ENCODE data around the gene ALKBH4.

The ALKBH4 gene

DNA sequence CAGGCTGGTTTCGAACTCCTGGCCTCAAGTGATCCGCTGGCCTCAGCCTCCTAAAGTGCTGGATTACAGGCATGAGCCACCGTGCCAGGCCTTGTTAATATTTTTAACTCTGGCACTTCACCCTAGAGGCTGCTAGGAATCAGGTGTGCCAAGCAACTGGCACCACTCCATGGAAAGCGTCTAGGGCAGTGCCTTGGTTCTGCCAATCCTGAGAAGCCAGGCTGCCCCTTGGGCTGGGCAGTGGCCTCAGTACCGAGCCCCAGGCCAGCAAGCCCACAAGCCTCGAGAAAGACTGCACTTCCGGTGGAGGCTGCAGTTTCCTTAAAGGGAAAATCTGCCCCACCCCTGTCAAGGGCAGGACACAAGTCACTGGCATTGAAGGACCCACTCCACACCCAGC is 11.3 kb downstream of the ALKBH4 start:
- H3K4me1 ChIP-seq = no peaks in the 10 kb centered on the region
- H3K36me3 ChIP-seq = peaks cover 30% of the 10 kb centered on the region
- DNase-seq = no peak
- no peaks in the 10 kb centered on the region for H3K27me3 ChIP-seq
- H3K9me3 ChIP-seq = no peaks in the 10 kb centered on the region
- TF ChIP-seq, protein P1, sequence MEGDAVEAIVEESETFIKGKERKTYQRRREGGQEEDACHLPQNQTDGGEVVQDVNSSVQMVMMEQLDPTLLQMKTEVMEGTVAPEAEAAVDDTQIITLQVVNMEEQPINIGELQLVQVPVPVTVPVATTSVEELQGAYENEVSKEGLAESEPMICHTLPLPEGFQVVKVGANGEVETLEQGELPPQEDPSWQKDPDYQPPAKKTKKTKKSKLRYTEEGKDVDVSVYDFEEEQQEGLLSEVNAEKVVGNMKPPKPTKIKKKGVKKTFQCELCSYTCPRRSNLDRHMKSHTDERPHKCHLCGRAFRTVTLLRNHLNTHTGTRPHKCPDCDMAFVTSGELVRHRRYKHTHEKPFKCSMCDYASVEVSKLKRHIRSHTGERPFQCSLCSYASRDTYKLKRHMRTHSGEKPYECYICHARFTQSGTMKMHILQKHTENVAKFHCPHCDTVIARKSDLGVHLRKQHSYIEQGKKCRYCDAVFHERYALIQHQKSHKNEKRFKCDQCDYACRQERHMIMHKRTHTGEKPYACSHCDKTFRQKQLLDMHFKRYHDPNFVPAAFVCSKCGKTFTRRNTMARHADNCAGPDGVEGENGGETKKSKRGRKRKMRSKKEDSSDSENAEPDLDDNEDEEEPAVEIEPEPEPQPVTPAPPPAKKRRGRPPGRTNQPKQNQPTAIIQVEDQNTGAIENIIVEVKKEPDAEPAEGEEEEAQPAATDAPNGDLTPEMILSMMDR (IDR thresholded peaks at IDR 0.05; ENCODE audit: low read depth, low read length) = no peak
- H3K4me3 ChIP-seq (ENCODE audit: low read depth, low read length) = no peak overlapping the region

DNA sequence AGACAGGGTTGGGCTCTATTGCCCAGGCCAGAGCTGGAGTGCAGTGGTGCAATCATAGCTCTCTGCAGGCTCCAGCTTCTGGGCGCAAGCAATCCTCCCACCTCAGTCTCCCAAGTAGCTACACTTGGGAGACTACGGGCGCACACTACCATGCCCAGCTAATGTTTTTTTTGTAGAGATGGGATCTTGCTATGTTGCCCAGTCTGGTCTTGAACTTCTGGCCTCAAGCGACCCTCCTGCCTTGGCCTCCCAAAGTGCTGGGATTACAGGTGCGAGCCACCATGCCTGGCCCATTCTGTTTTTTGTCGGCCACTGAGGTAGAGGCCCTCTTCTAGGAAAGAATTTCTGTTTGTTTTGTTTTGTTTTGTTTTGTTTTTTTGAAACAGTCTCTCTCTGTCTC is 12.2 kb downstream of the ALKBH4 start:
- H3K4me1 ChIP-seq = no peaks in the 10 kb centered on the region
- no peak overlapping the region for H3K4me3 ChIP-seq (ENCODE audit: low read depth, low read length)
- H3K36me3 ChIP-seq = peaks cover 28% of the 10 kb centered on the region
- no peaks in the 10 kb centered on the region for H3K9me3 ChIP-seq
- TF ChIP-seq, protein P1 (IDR thresholded peaks at IDR 0.05; ENCODE audit: low read depth, low read length) = no peak
- no peak for DNase-seq
- H3K27me3 ChIP-seq = no peaks in the 10 kb centered on the region

DNA sequence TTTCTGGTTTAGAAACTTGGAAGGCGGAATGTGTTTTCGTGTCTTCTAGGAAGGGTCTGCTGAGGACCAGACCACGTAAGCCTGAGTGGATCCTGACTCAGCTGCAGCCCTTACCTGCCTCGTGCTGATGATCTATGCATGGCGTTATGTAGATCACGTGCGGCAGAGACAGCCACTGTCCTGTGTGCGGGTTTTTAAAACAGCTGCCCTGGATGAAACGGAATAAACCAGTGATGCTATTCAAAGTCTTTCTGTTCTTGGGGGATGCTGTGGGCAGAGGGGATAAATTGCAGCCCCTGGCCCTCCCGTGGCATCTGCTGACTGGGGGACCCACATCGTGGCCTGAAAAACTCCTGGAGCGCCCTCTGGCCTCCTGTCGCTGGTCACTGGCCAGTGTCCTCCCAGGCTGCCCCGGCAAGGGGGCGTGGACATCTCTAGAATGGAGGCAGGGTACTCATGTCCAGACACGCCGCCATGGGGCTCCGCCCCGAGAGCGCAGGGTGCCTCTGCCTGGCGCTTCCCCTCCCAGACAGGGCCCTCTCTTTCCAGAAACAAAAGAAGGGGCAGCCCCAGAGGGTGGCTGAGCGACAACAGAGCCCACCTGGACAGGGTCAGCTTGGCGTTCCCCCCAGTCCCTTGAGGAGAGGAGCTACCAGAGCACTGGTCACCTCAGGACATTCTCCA is 13.2 kb downstream of the ALKBH4 start:
- peaks cover 26% of the 10 kb centered on the region for H3K36me3 ChIP-seq
- peak overlapping the region; percentile 31 for H3K4me3 ChIP-seq (ENCODE audit: low read depth, low read length)
- DNase-seq = peak; percentile 67
- no peaks in the 10 kb centered on the region for H3K9me3 ChIP-seq
- TF ChIP-seq, protein P1 (IDR thresholded peaks at IDR 0.05; ENCODE audit: low read depth, low read length) = no peak; the same call in 1 of the 2 replicates
- no peaks in the 10 kb centered on the region for H3K27me3 ChIP-seq
- no peaks in the 10 kb centered on the region for H3K4me1 ChIP-seq

DNA sequence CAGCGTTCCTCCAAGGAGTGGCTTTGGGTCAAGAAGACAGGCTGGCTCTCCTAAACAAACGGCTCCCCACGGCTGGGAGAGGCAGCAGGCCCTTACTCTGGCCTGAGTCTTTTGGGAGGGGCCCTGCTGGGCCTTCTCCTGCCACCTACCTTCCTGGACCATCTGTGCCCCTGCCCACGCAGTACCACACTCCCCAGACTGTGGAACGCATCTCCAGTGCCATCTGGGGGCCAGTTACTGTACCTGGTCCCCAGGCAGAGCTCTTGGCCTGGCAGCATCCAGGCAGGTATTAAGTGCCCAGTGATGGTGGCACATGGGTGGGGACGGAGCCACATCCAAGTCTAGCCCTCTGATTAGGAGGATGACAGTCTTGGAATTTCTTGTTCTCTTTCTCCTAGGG is 14.4 kb downstream of the ALKBH4 start:
- Histone ChIP-seq H3K27me3 (no peaks in the 10 kb centered on the region), H3K36me3 (peaks cover 18% of the 10 kb centered on the region), H3K9me3 (no peaks in the 10 kb centered on the region), H3K4me3 (ENCODE audit: low read depth, low read length) (no peak overlapping the region), H3K4me1 (no peaks in the 10 kb centered on the region)
- DNase-seq = no peak
- TF ChIP-seq, protein P1 (IDR thresholded peaks at IDR 0.05; ENCODE audit: low read depth, low read length) = peak; percentile 32; the same call in 1 of the 2 replicates

DNA sequence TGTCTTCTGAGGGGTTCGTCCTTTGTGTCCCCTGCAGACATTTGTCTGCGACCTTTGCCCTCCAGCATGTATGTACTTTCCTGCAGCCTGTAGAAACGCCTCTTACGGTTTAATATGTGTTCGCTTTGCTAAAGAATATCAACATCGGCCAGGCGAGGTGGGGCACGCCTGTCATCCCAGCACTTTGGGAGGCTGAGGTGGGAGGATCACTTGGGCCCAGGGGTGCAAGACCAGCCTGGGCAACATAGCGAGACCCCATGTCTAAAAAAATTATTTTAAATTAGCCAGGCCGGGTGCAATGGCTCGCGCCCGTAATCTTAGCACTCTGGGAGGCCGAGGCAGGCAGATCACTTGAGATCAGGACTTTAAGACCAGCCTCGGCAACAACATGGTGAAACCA is 15.5 kb downstream of the ALKBH4 start:
- Histone ChIP-seq H3K27me3 (no peaks in the 10 kb centered on the region), H3K9me3 (no peaks in the 10 kb centered on the region), H3K36me3 (peaks cover 18% of the 10 kb centered on the region), H3K4me1 (no peaks in the 10 kb centered on the region), H3K4me3 (ENCODE audit: low read depth, low read length) (no peak overlapping the region)
- TF ChIP-seq, protein P1 (IDR thresholded peaks at IDR 0.05; ENCODE audit: low read depth, low read length) = no peak
- DNase-seq = no peak

DNA sequence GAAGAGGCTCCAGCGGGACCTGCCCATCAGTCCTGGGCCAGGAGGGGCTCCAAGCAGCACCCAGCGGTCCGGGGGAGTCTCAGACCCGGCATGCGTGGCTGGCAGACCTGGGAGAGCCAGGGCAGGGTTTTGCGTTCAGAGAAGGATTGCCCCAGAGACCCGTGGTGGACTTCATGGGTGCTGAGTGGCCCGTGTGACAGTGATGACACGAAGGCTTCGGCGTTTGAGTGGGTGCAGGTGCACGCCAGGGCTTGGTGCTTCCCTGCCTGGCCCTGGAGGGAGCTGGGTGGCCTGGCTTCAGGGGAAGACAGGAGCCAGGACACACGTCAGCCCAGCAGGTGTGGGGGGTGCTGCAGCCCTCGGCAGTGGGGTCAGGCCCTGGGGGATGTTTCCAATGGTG is 17.4 kb downstream of the ALKBH4 start:
- Histone ChIP-seq H3K4me1 (no peaks in the 10 kb centered on the region), H3K36me3 (peaks cover 19% of the 10 kb centered on the region)
- DNase-seq = no peak

More for the DNA sequence above, 17.4 kb downstream of the ALKBH4 start:
- Histone ChIP-seq H3K27me3 (no peaks in the 10 kb centered on the region), H3K4me3 (ENCODE audit: low read depth, low read length) (no peak overlapping the region), H3K9me3 (no peaks in the 10 kb centered on the region)
- TF ChIP-seq, protein P1 (IDR thresholded peaks at IDR 0.05; ENCODE audit: low read depth, low read length) = no peak
